Transverse colon (tissue), 4 donors: ENCODE data around the gene LDLRAD4. TPM values are rescaled to one million over a fixed set of nuclear protein-coding genes. Genes with fewer than 3 reads are reported as not detected.

ENCODE experiments used
- DNase-seq: peaks from one replicate; pipeline ENCODE4 v3.0.0-alpha.2; 2019
- H3K27ac ChIP-seq, 4 donors: fragments of 200-600 bp; sonication (generic); 2 replicates each; pipeline ENCODE4 v1.5.1; 2016 to 2018; ENCODE audit warnings: inconsistent platforms in 4 of 4
- H3K27me3 ChIP-seq: fragments of 200-600 bp; sonication (generic); 2 replicates; pipeline ENCODE4 v1.5.1; 2017; ENCODE audit warnings: inconsistent platforms
- H3K36me3 ChIP-seq, 4 donors: fragments of 200-600 bp; sonication (generic); 2 replicates each; pipeline ENCODE4 v1.5.1; 2017 to 2019; ENCODE audit warnings: inconsistent platforms in 4 of 4
- H3K4me1 ChIP-seq, 4 donors: fragments of 200-600 bp; sonication (generic); 2 replicates each; pipeline ENCODE4 v1.5.1; 2017 to 2020; ENCODE audit warnings: inconsistent platforms in 4 of 4
- H3K4me3 ChIP-seq, 4 donors: fragments of 200-600 bp; sonication (generic); 1 replicate in 1 of 4; 2 replicates in 3 of 4; pipeline versions ENCODE4 v1.5.1 to v1.6.1; 2017 to 2019; ENCODE audit warnings: inconsistent platforms in 4 of 4
- H3K9me3 ChIP-seq, 2 donors: fragments of 200-600 bp; sonication (generic); 2 replicates each; pipeline ENCODE4 v1.5.1; 2017 to 2019; ENCODE audit warnings: inconsistent platforms in 2 of 2
- EP300 ChIP-seq: sonication (generic); formaldehyde crosslinking; IDR thresholded peaks from one replicate; pipeline ENCODE4 v1.6.1; 2017; ENCODE audit warnings: antibody characterized with exemption, low read depth
- POLR2A ChIP-seq: fragments of 450-650 bp; IDR thresholded peaks from one replicate; pipeline ENCODE4 v1.6.1; 2016; ENCODE audit warnings: antibody characterized with exemption, mild to moderate bottlenecking, moderate library complexity
- POLR2AphosphoS5 ChIP-seq, 3 donors: sonication (generic); formaldehyde crosslinking; IDR thresholded peaks; one replicate each; pipeline ENCODE4 v1.6.1; 2016; ENCODE audit warnings: antibody characterized with exemption in 3 of 3
- WGBS, 2 donors: methylation state at CpG; one replicate each; pipeline ENCODE4 v1.1.5; 2018; ENCODE audit warnings: low coverage in 1 of 2; 5-methylcytosine and 5-hydroxymethylcytosine counted together
- in situ Hi-C, 4 donors: fragments of 200-750 bp; cut with MboI; loops; one replicate each; pipeline versions ENCODE4 v1.15.0 to v1.15.1; 2017; ENCODE audit warnings: low sequenced_read_pairs in 3 of 4, low pct_ligation_motif_present in 1 of 4, low pct_unique_long_range_greater_than_20kb in 1 of 4
- intact Hi-C: fragments of 100-400 bp; cut with DNase I; formaldehyde crosslinking; loops from one replicate; pipeline ENCODE4 v1.15.1; 2023; ENCODE audit warnings: low total_unique reads
- total RNA-seq, 4 donors: library from RNA; depleted of rRNA; stranded (reverse); fragments of >200 nt; gene quantifications; one replicate each; pipeline ENCODE4 v1.1.0, GENCODE V29; 2016
- TF ChIP-seq, protein P1 (sequence below), 5 experiments: fragments of 200-600 bp in 3 of 5; fragments of 450-650 bp in 2 of 5; sonication (generic) in 3 of 5; IDR thresholded peaks; 1 replicate in 2 of 5; 2 replicates in 3 of 5; pipeline ENCODE4 v1.5.1; 2016 to 2017; ENCODE audit warnings: antibody characterized with exemption in 5 of 5, inconsistent platforms in 3 of 5, mild to moderate bottlenecking in 2 of 5, moderate library complexity in 1 of 5

The LDLRAD4 gene
- total RNA-seq, 4 donors from 2014 or later, result 34.8 to 277 (median 60.6) TPM

DNA sequence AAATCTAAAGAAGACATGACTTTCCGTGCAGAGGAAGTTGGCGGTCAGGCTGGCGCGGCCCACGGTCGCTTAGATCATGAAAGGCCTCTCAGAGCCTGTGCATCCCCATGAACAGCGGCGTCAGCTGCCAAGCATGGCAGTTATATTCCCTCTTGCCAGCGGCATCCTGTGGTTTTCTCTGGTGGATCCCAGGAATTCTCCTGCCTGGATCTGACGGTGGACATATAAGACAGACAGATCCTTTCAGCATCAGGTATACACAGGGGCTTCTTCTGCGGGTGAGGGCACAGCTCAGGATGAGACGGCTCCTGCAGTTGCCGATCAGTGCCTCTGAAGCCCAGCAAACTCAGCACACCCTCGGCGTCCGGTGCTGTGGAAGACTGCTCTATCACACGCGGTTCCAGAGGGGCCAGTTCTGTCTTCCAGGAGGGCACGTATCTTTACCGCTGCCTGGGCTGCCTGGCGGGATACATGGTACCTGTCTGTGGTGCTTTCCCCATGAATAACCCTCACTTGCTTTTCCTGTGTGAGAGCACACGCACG, 157.8 kb downstream of the LDLRAD4 start:
- TF ChIP-seq, protein P1, sequence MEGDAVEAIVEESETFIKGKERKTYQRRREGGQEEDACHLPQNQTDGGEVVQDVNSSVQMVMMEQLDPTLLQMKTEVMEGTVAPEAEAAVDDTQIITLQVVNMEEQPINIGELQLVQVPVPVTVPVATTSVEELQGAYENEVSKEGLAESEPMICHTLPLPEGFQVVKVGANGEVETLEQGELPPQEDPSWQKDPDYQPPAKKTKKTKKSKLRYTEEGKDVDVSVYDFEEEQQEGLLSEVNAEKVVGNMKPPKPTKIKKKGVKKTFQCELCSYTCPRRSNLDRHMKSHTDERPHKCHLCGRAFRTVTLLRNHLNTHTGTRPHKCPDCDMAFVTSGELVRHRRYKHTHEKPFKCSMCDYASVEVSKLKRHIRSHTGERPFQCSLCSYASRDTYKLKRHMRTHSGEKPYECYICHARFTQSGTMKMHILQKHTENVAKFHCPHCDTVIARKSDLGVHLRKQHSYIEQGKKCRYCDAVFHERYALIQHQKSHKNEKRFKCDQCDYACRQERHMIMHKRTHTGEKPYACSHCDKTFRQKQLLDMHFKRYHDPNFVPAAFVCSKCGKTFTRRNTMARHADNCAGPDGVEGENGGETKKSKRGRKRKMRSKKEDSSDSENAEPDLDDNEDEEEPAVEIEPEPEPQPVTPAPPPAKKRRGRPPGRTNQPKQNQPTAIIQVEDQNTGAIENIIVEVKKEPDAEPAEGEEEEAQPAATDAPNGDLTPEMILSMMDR (IDR thresholded peaks at IDR 0.05), result no peak
- TF ChIP-seq EP300, result no peak
- TF ChIP-seq POLR2AphosphoS5 (IDR thresholded peaks at IDR 0.05), result no peak
- no peak for TF ChIP-seq POLR2A
- Histone ChIP-seq H3K36me3 (no peaks in the 10 kb centered on the region), H3K27ac (peak overlapping the region in 1 of 4 donors; percentile 53), H3K9me3 (no peaks in the 10 kb centered on the region), H3K27me3 (no peaks in the 10 kb centered on the region), H3K4me1 (peaks cover 9 to 40% (median 25%) of the 10 kb centered on the region in 4 donors), H3K4me3 (no peak overlapping the region)
- in situ Hi-C loops, result loop anchor here in 1 of 4 donors (25.0 kb wide), 1 partner anchor 139 kb away; no protein-coding TSS in a partner anchor
- DNase-seq, result no peak
- intact Hi-C loops, result loop anchor here (5.0 kb wide), 1 partner anchor 154 kb away; no protein-coding TSS in a partner anchor
- 88% methylated on average over 21 of the region's 23 CpGs; no CpG with 5 or more reads in 1 of the 2 donors for WGBS, 2 donors

DNA sequence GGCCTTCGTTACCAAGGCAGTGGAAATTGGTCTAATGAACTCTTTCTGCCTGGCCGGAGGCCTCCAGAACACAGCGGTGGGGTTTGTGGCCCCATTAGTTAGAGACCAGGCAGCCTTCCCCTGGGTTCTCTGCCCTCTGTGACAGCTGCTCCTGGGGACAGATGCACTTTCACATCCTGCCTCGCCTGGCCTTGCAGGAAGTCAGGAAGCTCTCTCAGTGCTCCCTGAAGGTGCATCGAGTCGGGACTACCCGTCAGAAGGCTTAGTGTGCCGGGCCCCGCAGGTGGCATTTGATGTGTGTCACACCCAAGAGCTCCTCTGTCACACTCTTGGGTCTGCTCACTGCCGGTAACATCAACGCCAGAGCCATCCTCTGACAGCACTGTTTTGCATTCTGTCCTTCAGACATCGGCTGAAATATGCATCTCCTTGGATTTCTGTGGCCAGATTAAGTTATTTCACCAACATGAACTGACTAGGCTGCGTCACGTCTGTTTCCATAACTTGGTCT, 158.3 kb downstream of the LDLRAD4 start:
- in situ Hi-C loops, result loop anchor here in 1 of 4 donors (25.0 kb wide), 1 partner anchor 140 kb away; no protein-coding TSS in a partner anchor
- no peaks in the 10 kb centered on the region for H3K36me3 ChIP-seq
- TF ChIP-seq POLR2A (no peak), POLR2AphosphoS5 (IDR thresholded peaks at IDR 0.05) (no peak), EP300 (no peak)
- TF ChIP-seq, protein P1 (IDR thresholded peaks at IDR 0.05), result no peak
- intact Hi-C loops, result loop anchor here (5.0 kb wide), 1 partner anchor 155 kb away; no protein-coding TSS in a partner anchor
- H3K4me3 ChIP-seq, result no peak overlapping the region
- no peaks in the 10 kb centered on the region for H3K27me3 ChIP-seq
- DNase-seq, result no peak
- 81 to 92% methylated on average over 8 to 14 of the region's 14 CpGs for WGBS, 2 donors
- H3K9me3 ChIP-seq, result no peaks in the 10 kb centered on the region
- H3K27ac ChIP-seq, result peak overlapping the region in 1 of 4 donors; percentile 2
- peaks cover 9 to 40% (median 27%) of the 10 kb centered on the region in 4 donors for H3K4me1 ChIP-seq

DNA sequence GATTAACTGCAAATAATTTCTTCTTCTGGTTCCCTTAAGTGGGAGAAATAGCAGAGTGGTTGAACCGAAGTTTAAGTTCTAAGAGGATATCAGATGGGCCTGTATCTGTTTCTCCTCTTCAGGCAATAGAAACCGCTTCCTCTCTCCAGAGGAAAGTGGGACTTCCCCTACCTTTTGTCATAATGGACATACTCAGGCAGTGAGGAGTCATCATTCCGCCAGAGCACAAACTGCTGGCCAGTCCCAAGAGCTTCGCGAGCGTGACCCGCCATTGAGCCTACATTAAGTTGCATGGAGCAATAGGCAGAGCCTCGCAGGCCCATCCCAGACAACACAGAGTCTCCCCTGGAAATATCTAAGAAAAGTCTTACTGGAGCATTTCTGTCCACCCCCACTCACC, 158.9 kb downstream of the LDLRAD4 start:
- H3K27me3 ChIP-seq, result no peaks in the 10 kb centered on the region
- TF ChIP-seq POLR2A (no peak), POLR2AphosphoS5 (IDR thresholded peaks at IDR 0.05) (no peak), EP300 (no peak)
- TF ChIP-seq, protein P1 (IDR thresholded peaks at IDR 0.05), result no peak
- no peak overlapping the region for H3K4me3 ChIP-seq
- no peaks in the 10 kb centered on the region for H3K9me3 ChIP-seq
- no peak overlapping the region for H3K27ac ChIP-seq
- no peak for DNase-seq
- peaks cover 8 to 41% (median 24%) of the 10 kb centered on the region in 4 donors for H3K4me1 ChIP-seq
- WGBS, 2 donors, result 85% methylated on average over 3 to 8 of the region's 8 CpGs
- no peaks in the 10 kb centered on the region for H3K36me3 ChIP-seq
- intact Hi-C loops (loop anchor here (5.0 kb wide), 1 partner anchor 155 kb away; no protein-coding TSS in a partner anchor), in situ Hi-C loops (loop anchor here in 1 of 4 donors (25.0 kb wide), 1 partner anchor 140 kb away; no protein-coding TSS in a partner anchor)

DNA sequence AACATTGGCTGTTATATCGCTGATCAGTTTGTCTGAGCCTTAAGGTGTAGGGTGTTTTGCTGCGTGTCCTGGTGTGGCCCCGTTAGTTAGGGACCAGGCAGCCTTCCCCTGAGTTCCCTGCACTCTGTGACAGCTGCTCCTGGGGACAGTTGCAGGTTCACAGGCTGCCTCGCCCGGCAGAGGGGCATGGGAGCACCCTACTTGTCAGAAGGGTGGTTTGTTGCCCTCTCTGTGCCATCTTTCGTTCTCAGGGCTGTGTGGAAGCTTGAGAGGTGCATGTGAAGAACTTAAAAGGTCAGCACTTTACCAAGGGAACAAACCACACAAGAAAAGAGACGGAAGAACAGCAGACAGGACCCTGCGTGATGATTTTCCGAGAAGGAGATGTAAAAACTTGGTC, 159.6 kb downstream of the LDLRAD4 start:
- H3K27ac ChIP-seq, result no peak overlapping the region
- TF ChIP-seq POLR2AphosphoS5 (IDR thresholded peaks at IDR 0.05), result no peak
- TF ChIP-seq, protein P1 (IDR thresholded peaks at IDR 0.05), result no peak
- no peak for TF ChIP-seq EP300
- no peak for TF ChIP-seq POLR2A
- H3K9me3 ChIP-seq, result no peaks in the 10 kb centered on the region
- in situ Hi-C loops (loop anchor here in 1 of 4 donors (25.0 kb wide), 1 partner anchor 141 kb away; no protein-coding TSS in a partner anchor), intact Hi-C loops (loop anchor here (5.0 kb wide), 1 partner anchor 156 kb away; no protein-coding TSS in a partner anchor)
- no peaks in the 10 kb centered on the region for H3K36me3 ChIP-seq
- H3K27me3 ChIP-seq, result no peaks in the 10 kb centered on the region
- peaks cover 12 to 45% (median 29%) of the 10 kb centered on the region in 4 donors for H3K4me1 ChIP-seq
- WGBS, 2 donors, result 87 to 100% methylated on average over 5 to 9 of the region's 9 CpGs
- no peak overlapping the region for H3K4me3 ChIP-seq
- DNase-seq, result no peak
